ENCODE measurements around the gene NWD2.

DNA sequence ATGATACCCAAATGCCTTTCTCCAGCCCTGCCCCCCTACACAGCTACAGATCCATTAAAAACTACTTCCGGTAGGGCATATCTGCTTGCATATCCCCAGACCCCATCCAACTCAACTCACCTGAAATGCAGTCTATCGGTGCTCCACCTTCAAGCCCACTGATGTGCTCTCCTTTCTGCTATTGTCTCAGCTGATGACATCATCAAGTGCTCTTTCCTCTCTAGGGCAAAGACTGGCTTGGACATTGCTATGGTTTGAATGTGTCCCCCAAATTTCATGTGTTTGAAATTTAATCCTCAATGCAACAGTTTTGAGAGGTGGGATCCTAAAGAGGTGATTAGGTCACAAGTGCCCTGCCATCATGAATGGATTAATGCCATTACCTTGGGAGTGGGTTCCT lies 229.3 kb downstream of the NWD2 start:
- TF ChIP-seq EZH2 (IDR thresholded peaks at IDR 0.05; ENCODE audit: insufficient read depth, poor library complexity, severe bottlenecking) (no peak), EZH2phosphoT487 (IDR thresholded peaks at IDR 0.05; ENCODE audit: insufficient read depth, low read depth) (no peak)

All from GM23248 (cell line).